Tibial artery (tissue), 4 donors: Measurements from ENCODE around the gene THSD7B.
"Not testable (repeated sequence)": the region's sequence is repeated elsewhere in the genome, so short reads cannot be mapped to it uniquely, and the experiment has no call there.

Source experiments
- DNase-seq, 2 donors: peaks; one replicate each; pipeline ENCODE4 v3.0.0-alpha.2; 2019
- H3K27ac ChIP-seq, 2 donors: fragments of 200-600 bp; sonication (generic) in 1 of 2; 1 replicate in 1 of 2; 2 replicates in 1 of 2; pipeline ENCODE4 v1.5.1; 2018 to 2019; ENCODE audit warnings: mild to moderate bottlenecking in 1 of 2
- H3K27me3 ChIP-seq, 2 donors: fragments of 200-600 bp; sonication (generic) in 1 of 2; one replicate each; pipeline versions ENCODE4 v1.5.1 to v1.6.0; 2016 to 2019
- H3K36me3 ChIP-seq, 3 donors: fragments of 200-600 bp; sonication (generic) in 2 of 3; one replicate each; pipeline ENCODE4 v1.5.1; 2016 to 2019; ENCODE audit warnings: mild to moderate bottlenecking in 2 of 3
- H3K4me1 ChIP-seq, 4 donors: fragments of 200-600 bp; sonication (generic) in 2 of 4; 1 replicate in 3 of 4; 2 replicates in 1 of 4; pipeline ENCODE4 v1.5.1; 2016 to 2019
- H3K4me3 ChIP-seq, 2 donors: fragments of 200-600 bp; sonication (generic) in 1 of 2; 1 replicate in 1 of 2; 2 replicates in 1 of 2; pipeline ENCODE4 v1.5.1; 2018 to 2019; ENCODE audit warnings: mild to moderate bottlenecking in 2 of 2
- H3K9me3 ChIP-seq, 3 donors: fragments of 200-600 bp; sonication (generic) in 1 of 3; one replicate each; pipeline ENCODE4 v1.5.1; 2016 to 2019
- intact Hi-C: fragments of 100-400 bp; cut with DNase I; formaldehyde crosslinking; loops from one replicate; pipeline ENCODE4 v1.15.0; 2023; ENCODE audit warnings: low total_unique reads
- TF ChIP-seq, protein P1 (sequence below), 2 experiments: fragments of 200-600 bp in 1 of 2; fragments of 450-650 bp in 1 of 2; IDR thresholded peaks; one replicate each; pipeline ENCODE4 v1.5.1; 2017 to 2019; ENCODE audit warnings: antibody characterized with exemption in 2 of 2, mild to moderate bottlenecking in 1 of 2, moderate library complexity in 1 of 2

THSD7B gene

DNA sequence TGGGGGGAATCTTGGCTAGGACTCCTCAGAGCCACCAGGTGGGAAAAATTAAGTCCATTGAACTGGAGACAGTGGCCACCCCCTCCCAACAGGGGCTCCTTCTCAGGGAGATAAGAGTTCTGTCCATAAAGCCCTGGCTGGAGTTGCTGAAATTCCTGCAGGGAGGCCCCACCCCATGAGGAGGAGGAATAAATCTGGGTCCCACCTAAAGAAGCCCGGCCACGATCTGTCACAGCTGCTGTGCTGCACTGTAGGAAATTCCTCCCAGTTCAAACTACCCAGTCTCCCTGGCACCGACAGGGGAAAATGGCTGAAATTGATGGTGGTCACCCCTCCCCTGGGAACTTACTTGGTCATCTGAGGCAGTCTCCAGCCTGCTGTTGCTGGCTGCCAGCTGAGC is 215.0 kb downstream of the THSD7B start:
- Histone ChIP-seq H3K27ac (no peak overlapping the region), H3K36me3 (no peaks in the 10 kb centered on the region), H3K4me3 (no peak overlapping the region), H3K9me3 (no peaks in the 10 kb centered on the region), H3K4me1 (no peaks in the 10 kb centered on the region), H3K27me3 (no peaks in the 10 kb centered on the region)
- TF ChIP-seq, protein P1, sequence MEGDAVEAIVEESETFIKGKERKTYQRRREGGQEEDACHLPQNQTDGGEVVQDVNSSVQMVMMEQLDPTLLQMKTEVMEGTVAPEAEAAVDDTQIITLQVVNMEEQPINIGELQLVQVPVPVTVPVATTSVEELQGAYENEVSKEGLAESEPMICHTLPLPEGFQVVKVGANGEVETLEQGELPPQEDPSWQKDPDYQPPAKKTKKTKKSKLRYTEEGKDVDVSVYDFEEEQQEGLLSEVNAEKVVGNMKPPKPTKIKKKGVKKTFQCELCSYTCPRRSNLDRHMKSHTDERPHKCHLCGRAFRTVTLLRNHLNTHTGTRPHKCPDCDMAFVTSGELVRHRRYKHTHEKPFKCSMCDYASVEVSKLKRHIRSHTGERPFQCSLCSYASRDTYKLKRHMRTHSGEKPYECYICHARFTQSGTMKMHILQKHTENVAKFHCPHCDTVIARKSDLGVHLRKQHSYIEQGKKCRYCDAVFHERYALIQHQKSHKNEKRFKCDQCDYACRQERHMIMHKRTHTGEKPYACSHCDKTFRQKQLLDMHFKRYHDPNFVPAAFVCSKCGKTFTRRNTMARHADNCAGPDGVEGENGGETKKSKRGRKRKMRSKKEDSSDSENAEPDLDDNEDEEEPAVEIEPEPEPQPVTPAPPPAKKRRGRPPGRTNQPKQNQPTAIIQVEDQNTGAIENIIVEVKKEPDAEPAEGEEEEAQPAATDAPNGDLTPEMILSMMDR (IDR thresholded peaks at IDR 0.05) = no peak
- no peak for DNase-seq
- intact Hi-C loops = no loop called here

DNA sequence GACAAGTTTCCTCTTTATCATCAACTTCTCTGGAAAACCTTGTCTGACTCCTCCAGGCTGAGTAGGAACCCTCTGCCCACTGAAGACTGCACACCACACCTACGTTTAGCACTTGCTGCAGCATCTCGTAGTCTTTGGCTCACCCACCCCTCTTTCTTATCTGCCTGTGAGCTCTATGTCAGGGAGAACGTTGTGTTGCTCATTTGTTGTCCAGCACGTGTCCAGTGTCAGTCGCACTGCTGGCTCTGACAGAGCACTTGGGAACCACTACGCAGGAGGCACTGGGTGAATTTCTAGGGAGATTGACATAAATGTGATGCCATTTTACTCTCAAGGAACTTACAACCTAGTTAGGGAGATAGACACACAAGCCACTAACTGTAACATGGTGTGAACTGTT is 216.3 kb downstream of the THSD7B start:
- intact Hi-C loops, H3K36me3 ChIP-seq, H3K4me3 ChIP-seq, H3K27ac ChIP-seq, DNase-seq, H3K27me3 ChIP-seq, H3K4me1 ChIP-seq, H3K9me3 ChIP-seq: not testable (repeated sequence)

DNA sequence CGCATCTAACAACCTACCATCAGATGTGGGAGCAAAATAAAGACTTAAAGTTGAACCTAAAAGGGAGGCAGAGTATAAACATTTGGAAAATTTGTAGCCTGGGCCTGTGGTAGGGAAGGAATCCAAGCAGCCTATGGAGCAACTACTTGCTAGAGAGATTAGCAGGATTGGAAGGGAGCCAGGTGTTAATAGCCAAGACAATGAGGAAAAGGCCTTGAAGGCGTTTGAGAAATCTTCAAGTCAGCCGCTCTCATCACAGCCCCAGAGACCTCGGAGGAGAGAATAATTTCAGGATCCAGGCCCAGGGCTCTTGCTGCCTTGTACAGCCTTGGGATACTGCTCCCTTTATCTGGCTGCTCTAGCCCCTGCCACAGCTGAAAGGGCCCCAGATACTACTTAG is 219.7 kb downstream of the THSD7B start:
- Histone ChIP-seq H3K4me3 (no peak overlapping the region), H3K27me3 (no peaks in the 10 kb centered on the region), H3K36me3 (no peaks in the 10 kb centered on the region), H3K9me3 (no peaks in the 10 kb centered on the region), H3K4me1 (no peaks in the 10 kb centered on the region), H3K27ac (no peak overlapping the region)
- intact Hi-C loops = no loop called here
- no peak for DNase-seq
- TF ChIP-seq, protein P1 (IDR thresholded peaks at IDR 0.05) = no peak

DNA sequence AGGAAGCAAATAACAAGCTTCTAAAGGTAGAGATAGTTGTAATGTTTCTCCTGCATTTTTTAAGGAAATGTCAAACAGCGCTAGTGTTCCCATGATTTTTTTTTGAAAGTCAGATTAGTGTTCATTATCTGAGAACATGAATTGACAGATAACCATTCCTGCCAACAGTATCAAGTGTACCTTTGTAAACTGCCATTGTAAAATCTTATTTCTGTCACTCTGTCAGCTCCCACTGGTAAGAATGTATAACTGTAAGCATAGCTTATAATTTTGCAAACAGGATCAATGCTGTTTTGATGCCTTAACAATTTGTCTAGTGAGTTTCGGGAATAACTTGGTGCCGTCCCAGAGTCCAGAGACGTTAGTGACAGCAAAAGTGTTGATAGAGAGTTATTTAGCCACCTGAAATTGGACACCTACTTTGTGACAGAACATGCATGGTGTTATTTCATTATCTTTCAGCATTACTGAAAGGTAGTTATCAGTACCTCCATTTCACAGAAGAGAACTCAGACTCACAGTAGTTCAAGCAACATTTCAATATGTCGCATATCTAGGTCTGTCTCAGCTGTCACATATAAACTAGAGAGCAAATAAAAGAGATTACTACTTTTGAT is 221.4 kb downstream of the THSD7B start:
- Histone ChIP-seq H3K9me3 (no peaks in the 10 kb centered on the region), H3K27ac (no peak overlapping the region), H3K4me3 (no peak overlapping the region), H3K27me3 (no peaks in the 10 kb centered on the region), H3K4me1 (no peaks in the 10 kb centered on the region), H3K36me3 (no peaks in the 10 kb centered on the region)
- intact Hi-C loops = no loop called here
- TF ChIP-seq, protein P1 (IDR thresholded peaks at IDR 0.05) = no peak
- no peak for DNase-seq

DNA sequence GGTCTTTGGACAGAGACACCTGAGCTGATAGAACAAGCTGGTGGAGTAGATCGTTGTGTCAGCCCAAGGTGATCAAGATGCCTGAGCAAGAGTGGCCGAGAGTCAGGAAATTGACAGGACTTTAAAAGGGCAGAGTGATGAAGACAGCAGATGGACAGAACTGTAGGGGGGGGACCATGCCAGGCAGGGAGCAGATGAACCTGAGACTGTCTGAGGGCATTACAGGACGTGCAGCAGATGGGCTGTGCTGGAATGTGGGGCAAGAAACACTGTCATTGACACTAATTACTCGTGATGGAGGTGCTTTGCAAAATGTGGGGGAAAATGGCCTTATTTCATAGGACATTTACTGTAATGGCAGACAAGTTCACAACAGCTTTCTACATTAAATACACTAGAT is 225.0 kb downstream of the THSD7B start:
- Histone ChIP-seq H3K9me3 (no peaks in the 10 kb centered on the region), H3K36me3 (no peaks in the 10 kb centered on the region), H3K4me1 (no peaks in the 10 kb centered on the region), H3K27me3 (no peaks in the 10 kb centered on the region), H3K27ac (no peak overlapping the region), H3K4me3 (no peak overlapping the region)
- intact Hi-C loops = loop anchor here (5.0 kb wide), 1 partner anchor 1978 kb away; no protein-coding TSS in a partner anchor
- TF ChIP-seq, protein P1 (IDR thresholded peaks at IDR 0.05) = no peak
- no peak for DNase-seq

DNA sequence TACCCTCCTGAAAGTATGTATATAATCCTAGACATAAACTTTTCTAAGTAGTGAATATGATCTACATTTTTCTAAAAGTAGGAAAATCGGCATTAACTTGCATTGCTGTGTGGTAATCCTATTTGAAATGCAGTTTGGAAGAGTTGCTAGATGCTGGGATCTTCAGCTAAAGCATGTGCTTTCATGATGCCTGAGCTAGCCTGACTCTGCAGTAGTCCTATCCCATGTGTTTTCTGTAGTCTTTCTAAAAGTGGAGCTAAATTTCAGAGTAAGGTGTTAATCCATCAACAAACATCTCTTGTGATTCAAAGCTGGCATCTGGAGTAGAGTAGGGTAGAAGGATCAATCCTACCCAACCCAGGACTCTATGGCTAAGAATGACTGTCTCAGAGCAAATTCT is 229.4 kb downstream of the THSD7B start:
- H3K9me3 ChIP-seq = no peaks in the 10 kb centered on the region
- TF ChIP-seq, protein P1 (IDR thresholded peaks at IDR 0.05) = no peak
- no peak for DNase-seq
- H3K4me3 ChIP-seq = no peak overlapping the region
- no peaks in the 10 kb centered on the region for H3K27me3 ChIP-seq
- H3K4me1 ChIP-seq = no peaks in the 10 kb centered on the region
- H3K36me3 ChIP-seq = no peaks in the 10 kb centered on the region
- no peak overlapping the region for H3K27ac ChIP-seq
- intact Hi-C loops = loop anchor here (5.0 kb wide), 1 partner anchor 1982 kb away; no protein-coding TSS in a partner anchor
